HepG2 (cell line): Measurements from ENCODE around the gene PTGDS. TPM values are rescaled to one million over a fixed set of nuclear protein-coding genes. Genes with fewer than 3 reads are reported as not detected.

Experiments
- ATAC-seq: fragments of 200-7000 bp; cut with Tn5 transposase; 3 replicates; pipeline ENCODE4 v1.9.1; 2020; ENCODE audit warnings: mild to moderate bottlenecking, moderate library complexity
- BruUV-seq: library from RNA; stranded (reverse); fragments of 400-500 nt; replicated peaks from 2 replicates; lab custom pipeline; 2021; lab: Mats Ljungman, UMichigan
- CTCF ChIA-PET: fragments of 300-600 bp; formaldehyde crosslinking; extraction: SDS; loops from one replicate; lab custom pipeline; 2021; ENCODE audit warnings: low total read pairs, inconsistent platforms, low intra/inter-chr PET ratio; lab: Yijun Ruan, JAX
- POLR2A ChIA-PET: fragments of 350-600 bp; sonication (Branson Sonifier 250); formaldehyde crosslinking; loops from one replicate; lab custom pipeline; 2020; ENCODE audit warnings: antibody characterized with exemption, inconsistent platforms; lab: Yijun Ruan, JAX
- DNase-seq: peaks from one replicate; pipeline ENCODE4 v3.0.0-alpha.2; 2015; ENCODE audit warnings: low spot score
- FAIRE-seq: peaks from 3 replicates; lab custom pipeline; 2011; peaks lifted over from hg19 to GRCh38; lab: Jason Lieb, UNC
- H2AFZ ChIP-seq: one replicate; pipeline ENCODE4 v1.6.1; 2011; ENCODE audit warnings: low read length, inconsistent platforms
- H3K27ac ChIP-seq: fragments of 300-600 bp; 3 replicates; pipeline ENCODE4 v1.8.0; 2011; ENCODE audit warnings: mixed run types, mild to moderate bottlenecking, mixed read lengths, low read length, inconsistent platforms; ENCODE audit not compliant: insufficient read depth; ENCODE audit errors: extremely low read length
- H3K27me3 ChIP-seq, 2 experiments: fragments of 200-600 bp in 1 of 2; 2 replicates in 1 of 2; 3 replicates in 1 of 2; pipeline versions ENCODE4 v1.6.0 to v1.8.0; 2011; ENCODE audit warnings: low read length in 2 of 2, mild to moderate bottlenecking in 2 of 2, moderate library complexity in 2 of 2, inconsistent platforms in 1 of 2; ENCODE audit not compliant: insufficient read depth in 2 of 2, control insufficient read depth in 1 of 2
- H3K36me3 ChIP-seq, 2 experiments: fragments of 200-600 bp in 1 of 2; replicated peaks in 1 of 2; 2 replicates in 1 of 2; 3 replicates in 1 of 2; pipeline versions ENCODE4 v1.5.1 to v1.8.0; 2011; ENCODE audit warnings: low read length in 2 of 2, inconsistent platforms in 1 of 2; ENCODE audit not compliant: insufficient read depth in 2 of 2, control insufficient read depth in 1 of 2
- H3K4me1 ChIP-seq: 2 replicates; pipeline ENCODE4 v1.5.1; 2012; ENCODE audit warnings: low read length, inconsistent platforms; ENCODE audit not compliant: insufficient read depth
- H3K4me2 ChIP-seq: 2 replicates; pipeline ENCODE4 v1.6.0; 2011; ENCODE audit warnings: low read depth, low read length, inconsistent platforms
- H3K4me3 ChIP-seq, 3 experiments: fragments of 200-600 bp in 1 of 3; sonication (generic), shearing (Covaris generic) in 1 of 3; replicated peaks in 1 of 3; 2 replicates each; pipeline ENCODE4 v1.5.1; 2011 to 2016; ENCODE audit warnings: low read length in 3 of 3, inconsistent platforms in 2 of 3, low read depth in 2 of 3, mild to moderate bottlenecking in 2 of 3, control low read depth in 1 of 3, mixed read lengths in 1 of 3; ENCODE audit not compliant: insufficient read depth in 1 of 3
- H3K79me2 ChIP-seq: one replicate; pipeline ENCODE4 v1.6.1; 2011; ENCODE audit warnings: low read length, inconsistent platforms; ENCODE audit not compliant: insufficient read depth
- H3K9ac ChIP-seq: 2 replicates; pipeline ENCODE4 v1.6.0; 2011; ENCODE audit warnings: mild to moderate bottlenecking, low read depth, low read length, inconsistent platforms; ENCODE audit not compliant: insufficient read depth
- H3K9me3 ChIP-seq: 2 replicates; pipeline ENCODE4 v1.5.1; 2012; ENCODE audit warnings: mild to moderate bottlenecking, low read length
- H4K20me1 ChIP-seq: 2 replicates; pipeline ENCODE4 v1.6.0; 2011; ENCODE audit warnings: inconsistent platforms, mild to moderate bottlenecking, low read length, moderate library complexity; ENCODE audit not compliant: insufficient read depth
- ETV5 ChIP-seq: IDR thresholded peaks from 2 replicates; pipeline ENCODE4 v1.6.1; 2018; ENCODE audit warnings: missing biosample characterization, missing genetic modification reagents, inconsistent platforms, borderline replicate concordance
- FOXP1 ChIP-seq, 2 experiments: fragments of 450-650 bp in 1 of 2; IDR thresholded peaks; 2 replicates each; pipeline ENCODE4 v1.6.1; 2017 to 2018; ENCODE audit warnings: antibody characterized with exemption in 1 of 2
- GATAD1 ChIP-seq: IDR thresholded peaks from 2 replicates; pipeline ENCODE4 v1.6.1; 2016; ENCODE audit warnings: missing genetic modification reagents, missing compliant biosample characterization
- HINFP ChIP-seq: sonication (generic); formaldehyde crosslinking; IDR thresholded peaks from 2 replicates; pipeline ENCODE4 v1.4.0; 2020; ENCODE audit warnings: low read depth, mild to moderate bottlenecking, missing genetic modification reagents
- NR2F1 ChIP-seq, 2 experiments: fragments of 450-650 bp in 1 of 2; formaldehyde crosslinking in 1 of 2; IDR thresholded peaks; 2 replicates each; pipeline versions ENCODE4 v1.5.0 to v1.6.1; 2016 to 2020; ENCODE audit warnings: mild to moderate bottlenecking in 1 of 2, missing compliant biosample characterization in 1 of 2, missing genetic modification reagents in 1 of 2, moderate library complexity in 1 of 2
- ONECUT2 ChIP-seq: sonication (generic); formaldehyde crosslinking; IDR thresholded peaks from 2 replicates; pipeline ENCODE4 v1.4.0; 2020; ENCODE audit warnings: missing genetic modification reagents
- PHB2 ChIP-seq: fragments of 450-650 bp; IDR thresholded peaks from 2 replicates; pipeline ENCODE4 v1.6.1; 2018; ENCODE audit not compliant: partially characterized antibody
- SNRNP70 ChIP-seq: fragments of 200-400 bp; formaldehyde crosslinking; IDR thresholded peaks from 2 replicates; pipeline ENCODE4 v1.6.1; 2017; ENCODE audit warnings: mild to moderate bottlenecking, low read depth, low read length, moderate library complexity
- SOX5 ChIP-seq: IDR thresholded peaks from 2 replicates; pipeline ENCODE4 v1.6.1; 2016; ENCODE audit warnings: borderline replicate concordance
- SP2 ChIP-seq: sonication (generic); formaldehyde crosslinking; IDR thresholded peaks from 2 replicates; pipeline ENCODE4 v1.5.1; 2020; ENCODE audit warnings: mild to moderate bottlenecking, missing genetic modification reagents
- TBP ChIP-seq: sonication (generic); formaldehyde crosslinking; IDR thresholded peaks from 2 replicates; pipeline ENCODE4 v1.5.0; 2020; ENCODE audit warnings: missing genetic modification reagents
- TOE1 ChIP-seq: sonication (generic); formaldehyde crosslinking; IDR thresholded peaks from 2 replicates; pipeline ENCODE4 v1.4.0; 2020; ENCODE audit warnings: mild to moderate bottlenecking, missing genetic modification reagents
- YEATS4 ChIP-seq: sonication (generic); formaldehyde crosslinking; IDR thresholded peaks from 2 replicates; pipeline ENCODE4 v1.4.0; 2020; ENCODE audit warnings: missing genetic modification reagents, borderline replicate concordance
- ZC3H13 ChIP-seq: sonication (generic); formaldehyde crosslinking; IDR thresholded peaks from 2 replicates; pipeline ENCODE4 v1.8.1; 2023; ENCODE audit warnings: mild to moderate bottlenecking, missing genetic modification reagents, moderate library complexity
- ZNF136 ChIP-seq: sonication (generic); formaldehyde crosslinking; IDR thresholded peaks from 2 replicates; pipeline ENCODE4 v1.8.1; 2022; ENCODE audit warnings: low read depth, mild to moderate bottlenecking, moderate library complexity, missing genetic modification reagents
- ZNF207 ChIP-seq: fragments of 450-650 bp; IDR thresholded peaks from 2 replicates; pipeline ENCODE4 v1.6.1; 2016; ENCODE audit warnings: antibody characterized with exemption, borderline replicate concordance
- ZNF282 ChIP-seq: fragments of 450-650 bp; IDR thresholded peaks from 2 replicates; pipeline ENCODE4 v1.6.1; 2018; ENCODE audit not compliant: partially characterized antibody
- WGBS: methylation state at CpG from one replicate; pipeline ENCODE4 v1.1.6; 2017; ENCODE audit warnings: low lambda C conversion rate; 5-methylcytosine and 5-hydroxymethylcytosine counted together
- in situ Hi-C: cut with HindIII; loops from 2 replicates; pipeline ENCODE4 v1.10.0; 2017; ENCODE audit warnings: low pct_unique_long_range_greater_than_20kb; ENCODE audit not compliant: extremely low pct_ligation_motif_present
- intact Hi-C: fragments of 100-400 bp; cut with micrococcal nuclease; formaldehyde crosslinking; loops from one replicate; pipeline ENCODE4 v1.10.0; 2022; ENCODE audit not compliant: unreplicated experiment
- polyA plus RNA-seq, 8 experiments: library from polyadenylated mRNA; depleted of rRNA in 3 of 8; stranded (reverse) in 7 of 8; unstranded in 1 of 8; fragments of >200 nt; fragmentation: Illumina TruSeq in 4 of 8; extraction: Trizol in 4 of 8; gene quantifications; 2 replicates each; pipeline versions ENCODE4 v1.2.1 to v1.2.3, GENCODE V29; 2011 to 2016; ENCODE audit warnings: low read depth in 4 of 8, missing spikeins in 1 of 8, mixed read lengths in 1 of 8; ENCODE audit not compliant: insufficient read depth in 1 of 8
- total RNA-seq, 5 experiments: library from RNA; depleted of rRNA; stranded (reverse); fragments of >200 nt; fragmentation: Illumina TruSeq; extraction: Trizol; gene quantifications; 2 replicates each; pipeline ENCODE4 v1.2.3, GENCODE V29; 2016; ENCODE audit warnings: low read depth in 1 of 5
- TF ChIP-seq, protein P1 (sequence below): sonication (generic); formaldehyde crosslinking; IDR thresholded peaks from 2 replicates; pipeline ENCODE4 v1.4.0; 2020; ENCODE audit warnings: mild to moderate bottlenecking, missing genetic modification reagents
- TF ChIP-seq, protein P2 (sequence below): sonication (generic); formaldehyde crosslinking; conservative IDR thresholded peaks from 2 replicates; pipeline ENCODE4 v1.8.0; 2022; ENCODE audit warnings: mild to moderate bottlenecking, moderate library complexity, missing genetic modification reagents

PTGDS gene
- total and polyA plus RNA-seq, 2 of the 13 experiments (the other 11 are each of a cell fraction or from before 2014, with no cell fraction given), result 0.33 to 0.50 TPM

DNA sequence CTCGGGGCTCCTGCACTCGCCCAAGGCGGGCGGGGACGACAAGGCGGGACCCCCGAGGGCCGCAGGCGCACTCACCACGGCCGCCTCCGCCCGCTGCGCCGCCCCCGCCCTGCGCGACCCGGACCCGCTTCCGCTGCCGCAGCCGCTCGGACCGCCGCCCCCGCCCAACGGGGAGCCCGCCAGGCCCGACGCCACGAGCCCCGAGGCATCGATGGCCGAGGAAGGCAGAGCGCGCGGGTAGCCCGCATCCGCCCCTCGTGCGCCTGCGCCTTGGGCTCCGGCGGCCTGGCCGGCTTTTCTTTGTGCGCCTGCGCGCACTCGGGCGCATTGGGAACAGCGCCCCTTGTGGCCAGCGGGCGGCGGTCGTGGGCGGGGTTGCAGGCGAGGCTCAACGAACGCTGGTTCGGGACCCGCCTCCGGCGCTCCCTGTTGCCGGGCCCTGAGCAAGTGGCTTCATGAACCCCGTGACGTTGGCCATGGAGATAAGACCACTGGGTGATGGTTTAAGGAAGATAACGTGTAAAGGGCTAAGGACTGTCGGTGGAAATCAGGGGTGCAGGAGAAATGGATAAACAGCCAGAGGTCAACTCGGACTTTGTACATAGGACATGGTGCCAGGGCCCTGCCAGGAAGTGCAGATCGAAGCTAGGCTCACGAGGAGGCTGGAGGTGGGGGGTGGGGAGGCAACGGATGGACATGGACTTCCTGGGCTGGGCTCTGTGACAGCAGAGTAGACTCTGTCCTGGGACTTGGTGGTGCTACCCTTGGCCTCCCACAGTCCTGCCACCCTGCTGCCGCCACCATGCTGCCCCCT is 32.6 kb upstream of the PTGDS start, which contains the start of the genes C8G and FBXW5:
Gene C8G, plus strand, starts transcription at position 725 of the 814 bp plus-strand sequence. Its CDS starts 78 bp downstream, at position 803.
Gene FBXW5, minus strand, starts transcription at position 220 of the 814 bp plus-strand sequence. CDS start 655 bp downstream, outside the sequence.
- Histone ChIP-seq H3K9ac (peak within 1 kb of the TSS; percentile 90), H3K27ac (peak within 1 kb of the TSS; percentile 75), H3K4me3 (peak within 1 kb of the TSS; percentile 90 to 95 (median 91)), H4K20me1 (no peaks in the 10 kb centered on the region), H3K36me3 (peaks cover 8 to 30% of the 10 kb centered on the region in 2 experiments), H2AFZ (no peak within 1 kb of the TSS), H3K4me1 (peaks cover 44% of the 10 kb centered on the region), H3K9me3 (no peaks in the 10 kb centered on the region), H3K4me2 (peak within 1 kb of the TSS; percentile 89), H3K27me3 (no peaks in the 10 kb centered on the region), H3K79me2 (peaks cover 10% of the 10 kb centered on the region)
- intact Hi-C loops (no loop called here), in situ Hi-C loops (loop anchor here (5.0 kb wide), 1 partner anchor 88 kb away; the partner anchor contains the start of gene FUT7)
- FAIRE-seq, result peak; percentile 47
- peak; percentile 25 for ATAC-seq
- DNase-seq, result peak; percentile 87
- under 1% methylated on average over 17 of the region's 74 CpGs for WGBS
- POLR2A ChIA-PET, result interaction anchor here (0.7 to 2.4 kb wide), 8 partner anchors 15 to 156 kb away, joined by 3 to 11 read pairs (median 4); partner anchors contain the start of genes CLIC3, PAXX and TRAF2
- CTCF ChIA-PET, result no interaction called here
- BruUV-seq, result no TSS peak
- TF ChIP-seq PHB2 (no peak), ZNF282 (no peak), ETV5 (CRISPR knock-in tag) (peak; percentile 61), TOE1 (CRISPR knock-in tag) (no peak), SOX5 (CRISPR knock-in tag) (peak; percentile 37), ZNF207 (no peak), YEATS4 (CRISPR knock-in tag) (0 out of 2 replicates have a peak, but pooled peaks have one; percentile 49), SP2 (no peak), HINFP (CRISPR knock-in tag) (no peak), NR2F1 (CRISPR knock-in tag; IDR thresholded peaks at IDR 0.05) (peak in 1 of 2 experiments; percentile 87; a peak in 2 of 4 replicates), TBP (CRISPR knock-in tag) (no peak), SNRNP70 (no peak), ONECUT2 (CRISPR knock-in tag) (peak; percentile 28; the same call in 1 of the 2 replicates), ZNF136 (peak; percentile 47; the same call in 1 of the 2 replicates), GATAD1 (CRISPR knock-in tag) (peak; percentile 75), ZC3H13 (CRISPR knock-in tag) (0 out of 2 replicates have a peak, but pooled peaks have one; percentile 55), FOXP1 (IDR thresholded peaks at IDR 0.05) (no peak), FOXP1 (CRISPR knock-in tag; IDR thresholded peaks at IDR 0.05) (0 out of 2 replicates have a peak, but pooled peaks have one; percentile 31)
- TF ChIP-seq, protein P1, sequence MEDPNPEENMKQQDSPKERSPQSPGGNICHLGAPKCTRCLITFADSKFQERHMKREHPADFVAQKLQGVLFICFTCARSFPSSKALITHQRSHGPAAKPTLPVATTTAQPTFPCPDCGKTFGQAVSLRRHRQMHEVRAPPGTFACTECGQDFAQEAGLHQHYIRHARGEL (CRISPR knock-in tag), result no peak
- TF ChIP-seq, protein P2, sequence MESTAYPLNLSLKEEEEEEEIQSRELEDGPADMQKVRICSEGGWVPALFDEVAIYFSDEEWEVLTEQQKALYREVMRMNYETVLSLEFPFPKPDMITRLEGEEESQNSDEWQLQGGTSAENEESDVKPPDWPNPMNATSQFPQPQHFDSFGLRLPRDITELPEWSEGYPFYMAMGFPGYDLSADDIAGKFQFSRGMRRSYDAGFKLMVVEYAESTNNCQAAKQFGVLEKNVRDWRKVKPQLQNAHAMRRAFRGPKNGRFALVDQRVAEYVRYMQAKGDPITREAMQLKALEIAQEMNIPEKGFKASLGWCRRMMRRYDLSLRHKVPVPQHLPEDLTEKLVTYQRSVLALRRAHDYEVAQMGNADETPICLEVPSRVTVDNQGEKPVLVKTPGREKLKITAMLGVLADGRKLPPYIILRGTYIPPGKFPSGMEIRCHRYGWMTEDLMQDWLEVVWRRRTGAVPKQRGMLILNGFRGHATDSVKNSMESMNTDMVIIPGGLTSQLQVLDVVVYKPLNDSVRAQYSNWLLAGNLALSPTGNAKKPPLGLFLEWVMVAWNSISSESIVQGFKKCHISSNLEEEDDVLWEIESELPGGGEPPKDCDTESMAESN (CRISPR knock-in tag), result no peak
